ENCODE measurements around the gene ST8SIA4.

The ST8SIA4 gene

DNA sequence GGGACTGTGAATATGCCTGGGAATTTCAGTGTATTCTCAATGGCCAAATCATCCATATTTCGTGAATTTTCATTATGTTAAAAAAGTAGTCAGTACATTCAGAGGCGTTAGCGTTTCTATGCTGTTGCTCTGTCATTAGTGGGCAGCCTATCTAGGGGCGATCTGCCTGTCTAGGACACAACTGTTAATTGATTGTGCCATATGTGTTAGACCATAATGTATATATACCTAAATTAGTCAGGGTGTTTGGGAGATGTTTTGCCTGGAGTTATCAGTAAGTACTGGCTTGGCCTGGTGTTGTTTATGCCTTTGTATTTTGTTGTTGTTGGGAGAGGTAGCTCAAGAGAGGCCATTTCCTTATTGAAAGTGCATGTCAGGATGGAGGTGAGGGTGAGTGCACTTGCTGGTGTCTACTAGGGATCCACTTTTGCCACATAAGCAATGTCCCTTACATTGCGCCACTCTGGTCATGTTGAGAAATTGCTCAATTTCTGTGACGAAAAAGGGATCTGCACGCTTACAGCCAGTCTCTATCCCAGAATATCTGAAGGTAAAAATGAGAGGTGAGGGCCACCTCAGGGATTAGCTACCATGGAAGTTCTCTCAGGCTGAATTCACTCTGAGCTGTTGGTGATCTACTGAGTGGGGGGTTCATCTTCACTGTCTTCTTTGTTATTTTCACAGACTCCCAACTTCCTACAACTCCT, 123.3 kb downstream of the ST8SIA4 start:
- DNase-seq: no peak

DNA sequence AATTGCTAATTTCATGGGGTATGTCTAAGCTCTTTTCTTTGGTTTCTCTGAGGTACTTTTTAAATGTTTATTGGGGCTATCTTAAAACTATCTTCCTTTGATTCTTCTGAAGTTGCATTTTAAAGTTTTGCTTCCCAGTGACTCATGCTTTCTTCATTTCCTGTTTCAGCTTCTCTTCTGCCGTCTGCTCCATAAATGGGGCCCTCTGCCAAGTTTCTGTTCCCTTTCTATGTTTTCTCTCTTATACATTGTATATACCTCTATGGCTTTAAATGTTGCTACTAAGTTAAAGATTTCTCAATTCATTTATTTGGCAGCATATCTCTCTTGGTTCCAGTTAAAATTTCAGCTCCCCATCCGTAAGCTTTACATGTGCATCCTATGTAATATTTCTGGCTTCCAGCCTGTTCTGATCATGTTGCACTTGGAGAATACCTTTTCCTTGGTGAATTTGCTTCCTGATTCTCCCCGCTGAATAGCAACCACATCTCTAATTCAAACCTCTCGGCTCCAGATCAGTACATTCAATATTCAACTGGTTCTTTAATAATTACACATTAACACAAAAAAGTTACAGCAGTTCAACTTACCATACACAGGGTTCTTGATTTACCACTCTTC, 125.3 kb downstream of the ST8SIA4 start:
- DNase-seq: no peak

DNA sequence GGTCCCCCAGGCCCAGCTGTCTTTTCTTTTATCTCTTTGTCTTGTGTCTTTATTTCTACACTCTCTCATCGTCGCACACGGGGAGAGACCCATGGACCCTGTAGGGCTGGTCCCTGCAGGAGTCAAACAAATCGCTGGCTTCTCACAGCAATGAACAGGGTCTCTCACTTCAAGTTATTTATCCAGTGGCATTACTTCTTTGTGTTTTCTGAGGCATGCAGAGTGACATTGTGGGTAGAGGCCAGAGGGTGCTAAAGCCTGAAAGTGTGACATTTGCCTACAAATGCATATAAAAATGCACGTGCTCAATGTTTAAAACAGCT, 127.6 kb downstream of the ST8SIA4 start:
- DNase-seq: no peak

DNA sequence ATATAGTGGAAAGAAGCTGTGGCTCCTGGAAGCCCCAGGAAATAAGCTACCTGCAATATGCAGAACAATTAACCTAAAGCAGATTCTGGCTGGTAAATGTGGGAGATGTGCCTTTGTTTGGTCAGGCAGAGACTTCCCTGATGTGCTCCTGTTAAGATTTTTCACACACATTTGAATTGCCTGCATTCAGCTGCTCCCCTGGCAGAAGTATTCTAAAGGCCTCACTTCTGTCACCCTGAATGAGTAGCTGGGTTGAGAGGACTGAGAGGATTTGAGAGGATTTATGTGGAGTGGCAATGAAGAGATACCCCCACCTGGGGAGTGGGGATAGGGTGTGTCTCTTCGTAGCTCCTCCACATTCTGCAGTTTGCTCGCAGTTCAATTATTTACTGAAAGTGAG, 130.5 kb downstream of the ST8SIA4 start:
- peak; percentile 58 for DNase-seq

DNA sequence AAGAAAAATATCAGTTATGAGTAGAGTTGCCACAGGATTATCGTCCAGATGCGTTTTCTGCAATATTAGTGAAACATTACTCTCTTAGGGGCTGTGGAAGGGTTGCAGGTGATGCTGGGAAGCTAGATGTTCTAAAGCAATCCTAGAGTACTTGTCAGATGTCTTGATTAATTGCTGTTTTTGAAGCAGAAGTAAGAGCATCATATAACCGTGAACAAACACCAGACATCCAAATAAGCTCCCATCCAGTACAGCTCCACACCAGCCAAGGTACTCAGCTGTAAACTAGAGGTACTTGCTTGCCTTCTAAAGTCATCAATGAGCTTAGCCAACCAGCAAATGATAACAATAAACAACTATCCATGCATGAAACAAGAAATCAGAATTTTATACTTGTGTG, 131.1 kb downstream of the ST8SIA4 start:
- no peak for DNase-seq

DNA sequence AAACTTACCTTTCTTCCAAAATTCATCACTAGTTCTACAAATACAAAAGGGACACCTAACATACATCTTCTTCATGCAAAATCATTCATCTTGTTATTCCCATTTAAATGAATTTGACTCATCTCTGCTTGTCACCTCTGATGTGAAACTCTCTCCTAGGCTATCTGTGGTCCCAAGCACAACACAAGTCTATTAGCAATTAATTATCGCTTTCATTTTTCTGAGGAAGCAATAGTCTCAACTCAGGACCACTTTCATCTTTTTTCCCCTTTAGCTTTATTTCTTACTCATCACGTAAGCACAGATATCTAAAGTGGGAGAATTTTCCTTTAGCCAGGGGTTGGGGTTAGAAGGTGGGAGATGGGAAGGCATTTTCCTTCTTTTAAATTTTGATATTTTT, 131.9 kb downstream of the ST8SIA4 start:
- DNase-seq: no peak

DNA sequence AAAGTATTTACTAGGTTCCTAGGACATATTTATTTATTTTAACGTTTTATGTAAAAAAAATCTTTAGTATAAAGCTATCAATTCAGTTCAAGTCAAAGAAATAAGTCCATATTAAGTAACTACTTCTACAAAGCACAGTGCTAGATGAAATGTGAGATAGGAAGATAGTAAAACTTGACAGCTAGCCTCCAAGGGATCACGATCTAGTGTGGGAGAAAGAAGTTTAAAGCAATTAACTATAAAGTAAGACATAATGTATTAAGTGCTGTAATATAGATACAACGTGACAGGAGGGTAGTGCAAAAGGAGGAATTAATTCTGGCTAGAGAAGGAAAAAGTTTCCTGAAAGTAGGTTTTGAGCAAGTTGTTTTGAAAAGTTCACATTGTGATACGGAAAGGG, 134.9 kb downstream of the ST8SIA4 start:
- no peak for DNase-seq

DNA sequence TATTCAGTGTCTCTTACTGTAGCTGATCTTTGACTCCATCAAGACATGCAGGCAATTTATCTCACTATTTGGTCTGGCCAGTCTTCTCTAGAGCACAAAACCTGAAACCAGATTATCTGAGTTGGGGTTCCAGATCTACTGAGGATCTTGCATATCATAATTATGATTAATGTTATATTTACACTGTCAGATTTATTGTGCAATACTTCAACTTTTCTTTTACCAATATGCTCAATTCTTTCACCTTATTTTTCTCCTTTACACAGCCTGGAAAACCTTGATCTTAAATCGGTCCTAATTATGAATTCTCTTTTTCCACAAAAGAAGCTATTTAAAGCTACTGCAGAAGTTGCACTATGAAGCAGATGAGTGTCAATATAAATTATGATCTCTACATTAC, 140.1 kb downstream of the ST8SIA4 start:
- DNase-seq: no peak

DNA sequence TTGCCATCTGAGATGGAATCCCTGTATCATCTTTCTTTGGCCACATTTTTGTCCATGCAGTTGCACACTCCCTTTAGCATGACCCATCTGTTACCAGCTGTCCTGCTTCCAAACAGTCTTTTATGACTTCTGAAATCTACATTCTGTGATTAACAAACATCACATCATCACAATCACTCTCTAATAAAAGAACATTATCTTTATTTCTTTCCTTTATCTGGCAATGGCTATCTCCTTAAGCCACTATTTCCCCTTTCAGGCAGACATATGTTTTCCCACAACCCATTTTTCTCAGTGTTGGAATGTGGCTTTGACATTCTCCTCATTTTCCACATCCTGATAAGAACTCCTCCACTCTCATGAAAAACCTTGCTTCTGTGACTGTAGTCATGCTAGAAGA, 141.0 kb downstream of the ST8SIA4 start:
- no peak for DNase-seq

DNA sequence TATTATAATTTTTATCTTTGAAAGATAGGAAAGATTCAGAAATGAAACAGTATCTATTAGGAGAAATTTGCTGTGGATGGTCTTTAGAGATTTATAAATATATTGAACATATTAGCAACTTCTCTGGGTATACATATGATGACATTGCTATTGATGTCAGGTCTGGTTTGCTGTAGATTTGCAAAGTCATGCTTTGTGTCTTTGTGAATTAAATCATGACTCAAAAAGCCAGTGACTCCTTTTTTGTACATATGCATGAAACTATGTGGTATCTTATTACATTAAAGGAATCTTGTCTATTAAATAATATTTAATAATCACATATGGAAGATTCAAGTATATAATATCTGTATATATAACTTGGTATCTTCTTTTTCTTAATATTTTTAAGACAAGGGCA, 141.9 kb downstream of the ST8SIA4 start:
- no peak for DNase-seq

DNA sequence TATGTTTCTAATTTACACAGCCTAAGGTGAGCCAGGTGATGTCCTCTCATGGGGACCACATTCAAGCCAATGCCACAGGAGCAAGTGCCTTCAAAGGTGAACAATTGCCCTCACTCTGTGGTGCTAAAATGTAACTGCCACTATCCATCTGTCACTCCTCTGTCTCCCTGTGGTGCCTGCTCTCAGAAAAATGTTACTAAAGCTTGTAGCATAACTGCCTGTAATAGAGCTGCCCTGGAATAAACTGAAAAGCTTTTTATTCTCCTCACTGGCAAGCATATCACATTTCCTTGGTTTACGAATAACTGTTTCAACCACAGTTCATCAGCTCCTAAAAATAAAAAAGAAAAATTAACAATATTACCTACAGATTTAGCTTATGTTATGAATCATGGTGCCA, 142.4 kb downstream of the ST8SIA4 start:
- DNase-seq: peak; percentile 9

DNA sequence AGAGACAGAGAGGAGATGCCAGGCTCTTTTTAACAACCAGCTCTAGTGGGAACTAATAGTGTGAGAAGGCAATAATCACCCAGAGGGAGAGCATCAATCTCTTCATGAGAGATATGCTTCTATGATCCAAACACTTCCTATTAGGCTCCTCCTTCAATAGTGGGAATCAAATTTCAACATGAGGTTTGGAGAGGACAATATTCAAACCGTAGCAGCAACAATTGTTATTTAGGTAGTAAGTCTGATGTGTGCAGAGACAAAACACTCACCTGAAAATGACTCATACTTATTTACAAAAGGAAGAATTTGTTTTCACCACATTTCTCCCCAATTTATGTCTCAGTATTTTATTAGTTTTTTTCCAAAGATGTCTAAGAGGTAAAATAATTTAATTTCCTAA, 144.3 kb downstream of the ST8SIA4 start:
- DNase-seq: no peak

DNA sequence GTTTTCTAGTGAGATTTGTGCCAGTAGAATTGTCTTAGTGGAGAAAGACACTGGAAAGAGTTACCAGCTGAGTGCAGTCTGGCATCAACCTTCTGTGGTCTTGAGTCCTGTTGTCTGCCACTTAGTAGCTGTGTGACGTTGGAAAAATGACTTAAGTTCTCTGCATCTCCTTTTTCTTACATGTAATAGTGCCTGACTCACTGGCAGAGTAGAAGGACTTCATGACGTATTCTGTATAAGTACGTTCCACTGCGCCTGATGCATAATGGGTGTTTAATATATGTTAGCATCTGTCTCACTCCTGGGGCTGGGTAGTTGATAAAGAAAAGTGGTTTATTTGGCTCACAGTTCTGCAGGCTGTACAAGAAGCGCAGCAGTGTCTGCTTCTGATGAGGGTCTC, 144.8 kb downstream of the ST8SIA4 start:
- no peak for DNase-seq

DNA sequence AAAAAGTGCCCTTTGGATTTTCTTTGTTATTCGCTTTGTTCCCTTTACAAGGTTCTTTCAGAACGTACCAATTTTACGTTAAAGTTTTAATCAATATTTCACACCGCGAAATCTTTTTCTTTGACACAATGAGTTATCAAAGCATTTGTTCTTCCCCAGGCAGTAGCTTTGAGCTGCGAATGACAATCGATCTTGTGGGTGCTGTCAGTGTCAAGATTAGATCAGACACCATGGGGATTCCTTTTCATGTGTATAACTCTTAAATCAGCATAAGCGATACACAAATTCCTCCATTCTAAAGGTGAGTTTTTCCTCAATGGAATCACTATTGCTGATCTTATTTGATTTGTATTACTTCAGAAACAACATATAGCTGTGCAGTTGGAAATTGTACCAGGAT, 145.5 kb downstream of the ST8SIA4 start:
- no peak for DNase-seq

Data from retina (tissue), 1 donor.